ENCODE measurements around the gene CSNK1D. TPM values are rescaled to one million over a fixed set of nuclear protein-coding genes. Genes with fewer than 3 reads are reported as not detected.

CSNK1D gene
- total and polyA plus RNA-seq, 4 experiments from 2014 or later: 31.6 to 182 (median 129) TPM

DNA sequence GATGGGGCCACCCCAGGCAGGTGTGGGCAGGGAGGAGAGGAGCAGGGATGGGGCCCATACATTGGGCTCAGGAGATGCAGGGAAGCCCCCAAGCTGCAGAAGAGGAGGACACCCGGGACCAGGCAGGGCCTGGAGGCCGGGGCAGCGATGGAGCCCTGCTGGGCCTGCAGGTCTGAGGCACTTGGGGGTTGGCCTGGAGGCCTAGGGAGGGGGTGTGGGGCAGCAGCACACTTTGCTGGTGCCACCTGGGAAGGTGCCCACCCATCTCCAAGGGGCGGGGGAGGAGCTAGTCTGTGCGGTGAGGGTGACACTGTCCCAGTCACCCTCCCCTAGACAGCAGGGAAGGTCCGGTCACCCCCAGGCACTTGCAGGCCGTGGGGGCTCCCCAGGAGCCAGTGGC lies 54.4 kb downstream of the CSNK1D start:
- no peaks in the 10 kb centered on the region for H3K27me3 ChIP-seq (ENCODE audit: insufficient read depth, low read length)
- Mint-ChIP-seq H3K36me3 (no peaks in the 10 kb centered on the region), H3K9me3 (no peaks in the 10 kb centered on the region), H3K4me1 (peaks cover 12 to 26% (median 23%) of the 10 kb centered on the region in 4 donors), H3K27ac (peak overlapping the region in 1 of 7 donors; percentile 55), H3K27me3 (no peaks in the 10 kb centered on the region), H3K4me3 (no peak overlapping the region)
- no peaks in the 10 kb centered on the region for H3K9me3 ChIP-seq (ENCODE audit: control insufficient read depth in 1 of 2, low read length in 2 of 2)
- intact Hi-C loops (cut with micrococcal nuclease): no loop called here
- ChIA-PET POLR2A (ENCODE audit: partially characterized antibody) (interaction anchor here (1.0 to 1.1 kb wide), 2 partner anchors 10 to 20 kb away, joined by 3 read pairs; partner anchors contain the start of gene SLC16A3), CTCF (ENCODE audit: partially characterized antibody) (interaction anchor here (1.4 kb wide), 1 partner anchor 16 kb away, joined by 3 read pairs; no protein-coding TSS in a partner anchor)
- no peak for DNase-seq
- no peaks in the 10 kb centered on the region for H3K36me3 ChIP-seq (ENCODE audit: insufficient read depth, low read length)
- H3K27ac ChIP-seq (ENCODE audit: low read depth, low read length): no peak overlapping the region
- no peak overlapping the region for H3K4me3 ChIP-seq (ENCODE audit: low read length in 2 of 2)
- H3K4me1 ChIP-seq (ENCODE audit: insufficient read depth, low read length): peaks cover 29% of the 10 kb centered on the region

DNA sequence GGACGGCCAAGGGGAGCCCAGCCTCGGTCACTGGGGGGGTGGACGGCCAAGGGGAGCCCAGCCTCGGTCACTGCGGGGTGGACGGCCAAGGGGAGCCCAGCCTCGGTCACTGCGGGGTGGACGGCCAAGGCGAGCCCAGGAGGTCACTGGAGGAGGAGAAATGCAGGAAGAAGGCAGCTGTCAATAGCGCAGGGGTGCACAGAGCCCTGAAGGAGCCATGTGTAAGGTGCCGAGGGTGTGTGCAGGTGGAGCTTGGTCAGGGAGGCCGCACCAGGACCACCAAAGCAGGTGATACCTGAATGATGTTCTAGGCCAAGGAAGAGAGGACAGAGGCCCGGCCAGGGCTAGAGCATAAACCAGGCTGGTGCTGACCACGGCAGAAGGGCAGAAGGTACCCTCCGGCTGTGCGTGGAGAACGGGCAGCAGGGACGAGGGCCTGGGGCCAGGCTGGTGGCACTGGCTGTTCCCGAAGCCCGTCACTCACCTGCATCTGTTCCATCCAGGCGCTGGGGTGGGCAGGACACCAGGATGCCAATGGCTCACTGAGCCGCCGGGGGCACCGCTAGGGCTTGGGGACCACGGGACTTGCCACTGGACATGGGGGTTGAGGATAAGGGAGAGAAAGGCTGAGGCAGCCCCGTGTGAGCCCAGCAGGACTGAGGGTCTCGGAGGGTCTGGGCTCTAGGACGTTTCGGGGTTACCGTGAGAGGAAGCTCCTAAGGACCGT lies 55.0 kb downstream of the CSNK1D start:
- POLR2A ChIA-PET (ENCODE audit: partially characterized antibody): interaction anchor here (1.0 to 1.1 kb wide), 2 partner anchors 11 to 21 kb away, joined by 3 read pairs; partner anchors contain the start of gene SLC16A3
- no peak overlapping the region for H3K27ac ChIP-seq (ENCODE audit: low read depth, low read length)

DNA sequence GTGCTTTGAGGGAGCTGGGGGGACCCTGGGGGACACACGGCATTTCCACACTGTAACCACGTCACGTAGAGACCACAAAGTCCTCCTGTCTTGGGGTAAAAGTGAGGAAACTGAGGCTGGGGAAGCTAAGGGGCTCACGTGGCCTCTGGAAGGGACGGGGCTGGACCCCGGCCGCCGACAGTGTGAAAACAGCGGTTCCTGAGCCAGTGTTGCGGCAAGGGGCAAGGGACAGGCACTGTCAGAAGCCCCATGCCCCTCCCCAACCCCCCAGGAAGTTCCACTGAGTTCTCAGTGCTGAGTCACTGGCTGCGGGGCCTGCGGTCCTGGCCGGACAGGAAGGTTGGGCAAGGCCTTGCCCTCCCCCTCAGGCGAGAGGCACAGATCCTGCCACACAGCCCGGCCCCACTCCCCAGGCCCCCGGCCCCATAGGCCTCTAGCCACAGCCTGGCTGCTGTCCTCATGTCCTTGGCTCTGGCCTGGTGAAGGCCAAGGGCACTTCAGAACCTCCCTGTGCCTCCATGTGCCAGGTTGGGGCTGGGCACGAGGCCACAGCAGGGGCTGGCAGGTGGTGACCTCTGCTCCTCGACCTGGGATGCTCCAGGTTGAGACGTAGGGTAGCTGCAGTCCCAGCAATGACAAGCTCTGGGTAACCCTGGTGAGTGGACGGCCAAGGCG lies 55.8 kb downstream of the CSNK1D start:
- Histone ChIP-seq H3K4me3 (ENCODE audit: low read length in 2 of 2) (no peak overlapping the region), H3K27ac (ENCODE audit: low read depth, low read length) (no peak overlapping the region), H3K9me3 (ENCODE audit: control insufficient read depth in 1 of 2, low read length in 2 of 2) (no peaks in the 10 kb centered on the region), H3K4me1 (ENCODE audit: insufficient read depth, low read length) (peaks cover 37% of the 10 kb centered on the region), H3K36me3 (ENCODE audit: insufficient read depth, low read length) (no peaks in the 10 kb centered on the region), H3K27me3 (ENCODE audit: insufficient read depth, low read length) (no peaks in the 10 kb centered on the region)
- Mint-ChIP-seq H3K27ac (peak overlapping the region in 1 of 7 donors; percentile 18), H3K4me3 (no peak overlapping the region), H3K9me3 (no peaks in the 10 kb centered on the region), H3K36me3 (no peaks in the 10 kb centered on the region), H3K4me1 (peaks cover 13 to 33% (median 24%) of the 10 kb centered on the region in 4 donors), H3K27me3 (no peaks in the 10 kb centered on the region)
- intact Hi-C loops (cut with micrococcal nuclease): no loop called here
- no peak for DNase-seq
- CTCF ChIA-PET (ENCODE audit: partially characterized antibody): interaction anchor here (1.4 kb wide), 1 partner anchor 17 kb away, joined by 3 read pairs; no protein-coding TSS in a partner anchor
- POLR2A ChIA-PET (ENCODE audit: partially characterized antibody): no interaction called here

More for the DNA sequence above, 55.0 kb downstream of the CSNK1D start:
- CTCF ChIA-PET (ENCODE audit: partially characterized antibody): interaction anchor here (1.4 kb wide), 1 partner anchor 16 kb away, joined by 3 read pairs; no protein-coding TSS in a partner anchor
- Mint-ChIP-seq H3K27ac (peak overlapping the region in 1 of 7 donors; percentile 55), H3K36me3 (no peaks in the 10 kb centered on the region), H3K27me3 (no peaks in the 10 kb centered on the region), H3K9me3 (no peaks in the 10 kb centered on the region), H3K4me1 (peaks cover 12 to 31% (median 23%) of the 10 kb centered on the region in 4 donors), H3K4me3 (no peak overlapping the region)
- no peaks in the 10 kb centered on the region for H3K36me3 ChIP-seq (ENCODE audit: insufficient read depth, low read length)
- H3K4me1 ChIP-seq (ENCODE audit: insufficient read depth, low read length): peaks cover 32% of the 10 kb centered on the region
- H3K9me3 ChIP-seq (ENCODE audit: control insufficient read depth in 1 of 2, low read length in 2 of 2): no peaks in the 10 kb centered on the region
- DNase-seq: no peak
- no peak overlapping the region for H3K4me3 ChIP-seq (ENCODE audit: low read length in 2 of 2)
- H3K27me3 ChIP-seq (ENCODE audit: insufficient read depth, low read length): no peaks in the 10 kb centered on the region
- intact Hi-C loops (cut with micrococcal nuclease): no loop called here

DNA sequence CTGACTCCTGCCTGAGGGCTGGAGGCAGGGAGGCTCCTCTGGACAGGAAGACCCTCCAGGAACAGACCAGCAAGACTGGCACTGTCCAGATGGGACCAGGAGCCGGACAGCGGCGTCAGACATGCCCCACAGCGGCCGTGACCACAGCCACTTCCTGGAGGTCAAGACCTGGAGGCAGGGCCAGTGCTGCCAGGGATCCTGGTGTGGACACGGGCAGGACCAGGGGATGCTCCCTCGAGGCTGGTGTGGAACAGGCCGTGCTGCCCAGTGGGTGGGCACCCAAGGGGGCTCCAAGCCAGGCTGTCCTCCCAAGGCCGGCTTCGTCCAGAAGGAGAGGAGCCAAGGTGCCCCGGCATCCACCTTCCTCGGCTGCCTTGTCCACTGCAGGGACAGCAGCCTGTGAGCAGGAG lies 56.4 kb downstream of the CSNK1D start:
- POLR2A ChIA-PET (ENCODE audit: partially characterized antibody): interaction anchor here (1.0 to 1.6 kb wide), 3 partner anchors 11 to 21 kb away, joined by 3 to 7 read pairs (median 6); no protein-coding TSS in a partner anchor

DNA sequence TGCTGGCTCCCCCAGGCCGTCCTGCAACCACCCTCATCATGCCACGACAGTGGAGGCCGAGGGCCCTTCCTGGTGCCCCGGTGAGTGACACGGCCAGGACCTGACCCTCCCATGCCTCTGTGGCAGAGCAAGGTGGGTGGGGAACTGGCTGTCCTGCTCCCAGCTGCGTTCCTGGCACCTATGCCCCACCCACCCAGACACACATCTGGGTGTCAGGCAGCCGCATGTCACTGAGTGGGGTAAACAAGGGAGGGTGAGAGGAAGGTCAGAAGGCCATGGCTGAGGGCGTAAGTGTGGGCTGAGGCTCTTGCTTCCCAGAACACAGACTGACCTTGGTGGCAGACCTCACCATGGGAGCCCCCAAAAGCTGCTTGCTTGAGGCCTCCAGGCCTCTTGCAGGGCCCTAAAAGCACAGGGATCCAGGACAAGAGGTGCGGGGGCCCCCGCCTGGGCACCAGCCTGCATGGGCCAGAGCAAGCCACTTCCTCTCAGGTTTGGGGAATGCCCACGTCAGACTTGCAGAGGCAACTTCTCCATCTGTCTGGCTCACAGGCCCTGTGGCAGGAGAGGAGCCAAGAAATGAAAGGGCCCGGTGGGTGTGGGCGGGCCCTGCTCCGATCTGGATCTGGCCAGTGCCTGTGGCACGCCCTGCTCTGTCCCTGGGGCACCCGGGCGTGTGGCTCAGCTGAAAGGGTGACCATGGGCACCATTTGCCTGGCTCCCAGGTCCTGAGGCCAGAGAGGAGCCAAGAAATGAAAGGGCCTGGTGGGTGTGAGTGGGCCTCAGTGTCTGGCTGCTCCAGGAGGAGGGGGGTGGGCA lies 57.0 kb downstream of the CSNK1D start:
- no peaks in the 10 kb centered on the region for H3K36me3 Mint-ChIP-seq
- H3K9me3 ChIP-seq (ENCODE audit: control insufficient read depth in 1 of 2, low read length in 2 of 2): no peaks in the 10 kb centered on the region
- H3K4me3 Mint-ChIP-seq: peak overlapping the region in 6 of 8 donors; percentile 15 to 83 (median 31)
- no peaks in the 10 kb centered on the region for H3K27me3 ChIP-seq (ENCODE audit: insufficient read depth, low read length)
- DNase-seq: peak; percentile 44 to 84 (median 57)
- H3K4me1 Mint-ChIP-seq: peaks cover 13 to 33% (median 29%) of the 10 kb centered on the region in 4 donors
- ChIA-PET CTCF (ENCODE audit: partially characterized antibody) (no interaction called here), POLR2A (ENCODE audit: partially characterized antibody) (interaction anchor here (0.6 to 1.7 kb wide), 7 partner anchors 11 to 77 kb away, joined by 3 to 7 read pairs (median 5); partner anchors contain the start of gene SLC16A3)
- peak overlapping the region; percentile 65 to 91 (median 78) for H3K27ac Mint-ChIP-seq
- peaks cover 44% of the 10 kb centered on the region for H3K4me1 ChIP-seq (ENCODE audit: insufficient read depth, low read length)
- no peaks in the 10 kb centered on the region for H3K9me3 Mint-ChIP-seq
- intact Hi-C loops (cut with micrococcal nuclease): no loop called here
- H3K4me3 ChIP-seq (ENCODE audit: low read length in 2 of 2): no peak overlapping the region
- H3K27ac ChIP-seq (ENCODE audit: low read depth, low read length): peak overlapping the region; percentile 43
- no peaks in the 10 kb centered on the region for H3K27me3 Mint-ChIP-seq
- no peaks in the 10 kb centered on the region for H3K36me3 ChIP-seq (ENCODE audit: insufficient read depth, low read length)

More for the DNA sequence above, 56.4 kb downstream of the CSNK1D start:
- intact Hi-C loops (cut with micrococcal nuclease): no loop called here
- peaks cover 38% of the 10 kb centered on the region for H3K4me1 ChIP-seq (ENCODE audit: insufficient read depth, low read length)
- no peaks in the 10 kb centered on the region for H3K27me3 ChIP-seq (ENCODE audit: insufficient read depth, low read length)
- Mint-ChIP-seq H3K27ac (peak overlapping the region in 3 of 7 donors; percentile 48 to 91 (median 68)), H3K27me3 (no peaks in the 10 kb centered on the region), H3K4me3 (peak overlapping the region in 1 of 8 donors; percentile 83), H3K36me3 (no peaks in the 10 kb centered on the region), H3K9me3 (no peaks in the 10 kb centered on the region), H3K4me1 (peaks cover 13 to 33% (median 24%) of the 10 kb centered on the region in 4 donors)
- DNase-seq: no peak
- peak overlapping the region; percentile 43 for H3K27ac ChIP-seq (ENCODE audit: low read depth, low read length)
- no peaks in the 10 kb centered on the region for H3K36me3 ChIP-seq (ENCODE audit: insufficient read depth, low read length)
- no peaks in the 10 kb centered on the region for H3K9me3 ChIP-seq (ENCODE audit: control insufficient read depth in 1 of 2, low read length in 2 of 2)
- CTCF ChIA-PET (ENCODE audit: partially characterized antibody): no interaction called here
- no peak overlapping the region for H3K4me3 ChIP-seq (ENCODE audit: low read length in 2 of 2)

DNA sequence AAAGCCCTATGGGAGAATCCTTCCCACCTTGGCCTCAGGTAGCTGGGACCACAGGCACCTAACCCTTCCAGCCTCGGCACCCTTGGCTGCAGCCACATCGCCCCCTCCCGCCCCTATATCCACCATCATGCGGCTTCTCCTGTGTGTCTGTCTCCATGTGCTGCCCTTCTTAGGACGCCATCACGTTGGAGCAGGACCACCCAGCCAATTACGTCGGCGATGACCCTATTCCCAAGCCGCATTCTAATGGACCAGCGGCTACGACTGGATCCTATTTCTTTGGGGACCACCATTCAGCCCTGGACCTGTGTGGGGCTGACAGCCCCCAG lies 57.6 kb downstream of the CSNK1D start:
- no peak for DNase-seq
- Histone ChIP-seq H3K4me1 (ENCODE audit: insufficient read depth, low read length) (peaks cover 49% of the 10 kb centered on the region), H3K4me3 (ENCODE audit: low read length in 2 of 2) (no peak overlapping the region), H3K27ac (ENCODE audit: low read depth, low read length) (peak overlapping the region; percentile 43), H3K9me3 (ENCODE audit: control insufficient read depth in 1 of 2, low read length in 2 of 2) (no peaks in the 10 kb centered on the region), H3K27me3 (ENCODE audit: insufficient read depth, low read length) (no peaks in the 10 kb centered on the region), H3K36me3 (ENCODE audit: insufficient read depth, low read length) (no peaks in the 10 kb centered on the region)
- Mint-ChIP-seq H3K4me3 (peak overlapping the region in 4 of 8 donors; percentile 26 to 83 (median 36)), H3K4me1 (peaks cover 11 to 34% (median 28%) of the 10 kb centered on the region in 4 donors), H3K9me3 (no peaks in the 10 kb centered on the region), H3K27me3 (no peaks in the 10 kb centered on the region), H3K36me3 (no peaks in the 10 kb centered on the region), H3K27ac (peak overlapping the region in 6 of 7 donors; percentile 65 to 91 (median 76))
- ChIA-PET POLR2A (ENCODE audit: partially characterized antibody) (interaction anchor here (0.6 to 1.7 kb wide), 7 partner anchors 10 to 78 kb away, joined by 3 to 7 read pairs (median 5); partner anchors contain the start of gene SLC16A3), CTCF (ENCODE audit: partially characterized antibody) (interaction anchor here (1.9 to 3.0 kb wide), 2 partner anchors 10 to 20 kb away, joined by 8 to 10 read pairs; no protein-coding TSS in a partner anchor)
- intact Hi-C loops (cut with micrococcal nuclease): no loop called here
